Type B pancreatic cell (in vitro differentiated cells): ENCODE data around the gene SCEL. TPM values are rescaled to one million over a fixed set of nuclear protein-coding genes. Genes with fewer than 3 reads are reported as not detected.
"Not testable (repeated sequence)": the region's sequence is repeated elsewhere in the genome, so short reads cannot be mapped to it uniquely, and the experiment has no call there.

ENCODE experiments used
- DNase-seq: peaks from one replicate; pipeline ENCODE4 v3.0.0; 2021; ENCODE audit warnings: mixed read lengths; ENCODE audit not compliant: unreplicated experiment; ENCODE audit errors: extremely low spot score
- H3K27ac Mint-ChIP-seq: 2 replicates; pipeline ENCODE4 v1.8.0; 2021; ENCODE audit warnings: mild to moderate bottlenecking, mixed read lengths
- H3K27me3 Mint-ChIP-seq: 2 replicates; pipeline ENCODE4 v1.8.0; 2021; ENCODE audit warnings: mixed read lengths
- H3K36me3 Mint-ChIP-seq: 2 replicates; pipeline ENCODE4 v1.8.0; 2021; ENCODE audit warnings: mixed read lengths
- H3K4me1 Mint-ChIP-seq: one replicate; pipeline ENCODE4 v1.8.0; 2021; ENCODE audit warnings: mixed read lengths; ENCODE audit not compliant: unreplicated experiment
- H3K4me3 Mint-ChIP-seq: 2 replicates; pipeline ENCODE4 v1.8.0; 2021; ENCODE audit warnings: mild to moderate bottlenecking, mixed read lengths
- H3K9me3 Mint-ChIP-seq: 2 replicates; pipeline ENCODE4 v1.8.0; 2021; ENCODE audit warnings: mixed read lengths
- total RNA-seq: library from RNA; stranded (reverse); gene quantifications from 2 replicates; pipeline ENCODE4 v1.2.1, GENCODE V29; 2021; ENCODE audit warnings: low replicate concordance
- TF ChIP-seq, protein P1 (sequence below): fragments of 200-600 bp; sonication (generic); conservative IDR thresholded peaks from 2 replicates; pipeline ENCODE4 v1.5.0; 2021; ENCODE audit warnings: antibody characterized with exemption, mild to moderate bottlenecking

The SCEL gene
- total RNA-seq, 1 donor from 2014 or later, result 102 TPM

DNA sequence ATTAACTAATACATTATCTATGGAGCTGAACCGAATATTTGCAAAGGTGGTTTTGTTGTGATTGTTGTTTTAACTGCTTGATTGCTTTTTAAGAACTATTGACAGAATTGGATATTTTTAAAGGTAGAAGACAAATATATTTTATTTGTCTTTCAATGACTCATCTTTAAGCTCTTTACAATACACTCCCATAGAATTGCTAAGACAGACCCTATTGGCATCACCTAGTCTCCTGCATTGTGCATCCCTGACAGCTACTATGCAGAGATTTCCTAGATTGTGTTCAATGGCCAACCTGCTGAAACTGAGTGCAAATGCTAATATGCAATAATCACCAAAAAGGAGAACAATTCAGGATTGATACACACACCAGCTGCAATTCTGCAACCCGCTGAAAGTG, 19.7 kb upstream of the SCEL start:
- no peak overlapping the region for H3K4me3 Mint-ChIP-seq
- no peaks in the 10 kb centered on the region for H3K36me3 Mint-ChIP-seq
- no peaks in the 10 kb centered on the region for H3K27me3 Mint-ChIP-seq
- peaks cover 7% of the 10 kb centered on the region for H3K4me1 Mint-ChIP-seq
- H3K27ac Mint-ChIP-seq, result no peak overlapping the region
- TF ChIP-seq, protein P1, sequence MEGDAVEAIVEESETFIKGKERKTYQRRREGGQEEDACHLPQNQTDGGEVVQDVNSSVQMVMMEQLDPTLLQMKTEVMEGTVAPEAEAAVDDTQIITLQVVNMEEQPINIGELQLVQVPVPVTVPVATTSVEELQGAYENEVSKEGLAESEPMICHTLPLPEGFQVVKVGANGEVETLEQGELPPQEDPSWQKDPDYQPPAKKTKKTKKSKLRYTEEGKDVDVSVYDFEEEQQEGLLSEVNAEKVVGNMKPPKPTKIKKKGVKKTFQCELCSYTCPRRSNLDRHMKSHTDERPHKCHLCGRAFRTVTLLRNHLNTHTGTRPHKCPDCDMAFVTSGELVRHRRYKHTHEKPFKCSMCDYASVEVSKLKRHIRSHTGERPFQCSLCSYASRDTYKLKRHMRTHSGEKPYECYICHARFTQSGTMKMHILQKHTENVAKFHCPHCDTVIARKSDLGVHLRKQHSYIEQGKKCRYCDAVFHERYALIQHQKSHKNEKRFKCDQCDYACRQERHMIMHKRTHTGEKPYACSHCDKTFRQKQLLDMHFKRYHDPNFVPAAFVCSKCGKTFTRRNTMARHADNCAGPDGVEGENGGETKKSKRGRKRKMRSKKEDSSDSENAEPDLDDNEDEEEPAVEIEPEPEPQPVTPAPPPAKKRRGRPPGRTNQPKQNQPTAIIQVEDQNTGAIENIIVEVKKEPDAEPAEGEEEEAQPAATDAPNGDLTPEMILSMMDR, result no peak
- DNase-seq, result no peak
- peaks cover 2% of the 10 kb centered on the region for H3K9me3 Mint-ChIP-seq

DNA sequence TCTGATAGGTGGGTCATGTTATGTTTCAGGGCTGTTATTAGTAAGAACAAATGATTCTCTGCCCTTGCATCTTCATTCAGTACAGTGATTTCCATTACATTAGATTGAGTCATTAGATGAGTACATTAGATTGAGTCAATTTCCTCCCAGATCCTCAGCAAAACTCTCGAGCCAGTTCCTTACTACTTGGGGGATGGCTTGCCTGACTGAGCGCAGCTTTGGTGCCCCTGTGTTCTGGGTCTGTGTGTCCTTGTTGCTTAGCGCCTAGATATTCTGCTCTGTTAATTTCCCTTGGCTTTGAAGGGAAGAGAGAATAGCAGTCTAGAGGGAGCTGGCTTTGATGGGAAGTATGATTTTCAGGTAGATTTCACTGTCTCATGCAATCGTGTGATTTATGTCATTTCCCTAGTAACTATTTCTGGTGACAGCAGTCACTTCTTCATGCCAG, 19.1 kb upstream of the SCEL start:
- H3K27me3 Mint-ChIP-seq, result no peaks in the 10 kb centered on the region
- H3K9me3 Mint-ChIP-seq, result peaks cover 4% of the 10 kb centered on the region
- DNase-seq, result no peak

DNA sequence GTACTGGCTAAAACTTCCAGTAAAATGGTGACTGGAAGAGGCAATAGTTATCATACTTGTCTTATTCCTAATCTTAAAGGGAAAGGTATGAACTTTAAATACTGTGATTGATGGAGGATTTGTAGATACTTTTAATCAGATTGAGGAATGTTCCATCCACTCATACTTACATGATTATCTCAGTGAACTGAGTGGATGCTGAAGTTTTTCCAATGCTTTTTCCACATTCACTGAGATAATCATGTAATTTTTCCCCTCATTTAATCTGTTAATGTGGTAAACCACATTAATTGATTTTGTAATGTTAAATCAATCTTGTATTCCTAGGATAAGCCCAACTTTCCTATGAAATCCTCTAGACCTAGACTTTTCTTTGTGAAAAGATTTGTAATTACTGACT, 17.2 kb upstream of the SCEL start:
- Mint-ChIP-seq H3K4me3 (no peak overlapping the region), H3K27me3 (no peaks in the 10 kb centered on the region), H3K4me1 (peaks cover 15% of the 10 kb centered on the region), H3K9me3 (peaks cover 4% of the 10 kb centered on the region), H3K36me3 (no peaks in the 10 kb centered on the region), H3K27ac (peak overlapping the region; percentile 66)
- DNase-seq, result no peak
- TF ChIP-seq, protein P1, result no peak

More for the DNA sequence above, 19.1 kb upstream of the SCEL start:
- Mint-ChIP-seq H3K4me1 (peaks cover 12% of the 10 kb centered on the region), H3K4me3 (no peak overlapping the region), H3K27ac (peak overlapping the region; percentile 68), H3K36me3 (no peaks in the 10 kb centered on the region)
- TF ChIP-seq, protein P1, result no peak

DNA sequence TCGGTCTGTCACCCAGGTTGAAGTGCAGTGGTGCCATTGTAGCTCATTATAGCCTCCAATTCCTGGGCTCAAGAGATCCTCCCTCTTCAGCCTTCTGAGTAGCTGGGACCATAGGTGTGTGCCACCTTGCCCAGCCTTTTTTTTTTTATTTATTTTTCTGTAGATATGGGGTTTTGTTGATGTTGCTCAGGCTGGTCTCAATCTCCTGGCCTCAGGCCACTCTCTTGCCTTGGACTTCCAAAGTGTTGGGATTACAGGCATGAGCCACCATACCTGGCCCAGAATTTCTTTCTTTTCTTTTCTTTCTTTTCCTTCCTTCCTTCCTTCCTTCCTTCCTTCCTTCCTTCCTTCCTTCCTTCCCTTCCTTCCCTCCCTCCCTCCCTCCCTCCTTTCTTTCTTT, 16.1 kb upstream of the SCEL start:
- not testable (repeated sequence) for DNase-seq

GRCh38 chr13:77519808-77520207, 15.7 kb upstream of the SCEL start:
- Mint-ChIP-seq H3K27me3 (no peaks in the 10 kb centered on the region), H3K9me3 (peaks cover 8% of the 10 kb centered on the region), H3K4me1 (peaks cover 15% of the 10 kb centered on the region), H3K36me3 (no peaks in the 10 kb centered on the region), H3K27ac (peak overlapping the region; percentile 98), H3K4me3 (no peak overlapping the region)
- DNase-seq, result no peak
- TF ChIP-seq, protein P1, result no peak

More for the DNA sequence above, 16.1 kb upstream of the SCEL start:
- not testable (repeated sequence) for H3K9me3 Mint-ChIP-seq, H3K27me3 Mint-ChIP-seq, H3K4me3 Mint-ChIP-seq, H3K36me3 Mint-ChIP-seq
- Mint-ChIP-seq H3K4me1 (peaks cover 15% of the 10 kb centered on the region), H3K27ac (peak overlapping the region; percentile 66)

DNA sequence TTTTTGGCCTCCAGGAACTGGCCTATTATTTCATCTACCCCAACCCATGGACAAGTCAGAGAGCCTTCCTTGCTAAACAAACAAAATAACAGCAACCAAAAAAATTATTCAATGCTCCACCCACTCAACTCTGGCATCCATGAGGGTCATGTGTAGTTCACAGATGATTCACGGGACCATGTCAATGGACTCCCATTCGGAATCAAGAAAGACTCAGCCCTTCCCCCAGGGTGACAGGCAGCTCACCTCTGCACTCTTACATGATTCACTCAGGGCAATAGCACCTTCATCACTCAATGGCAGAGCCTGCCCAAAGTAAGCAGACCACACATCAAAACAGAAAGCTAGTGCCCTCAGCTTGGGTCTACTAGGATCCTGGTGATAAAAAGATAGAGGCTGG, 14.3 kb upstream of the SCEL start:
- TF ChIP-seq, protein P1, result no peak
- H3K9me3 Mint-ChIP-seq, result peaks cover 8% of the 10 kb centered on the region
- H3K27ac Mint-ChIP-seq, result peak overlapping the region; percentile 98

More for the DNA sequence above, 14.3 kb upstream of the SCEL start:
- Mint-ChIP-seq H3K4me3 (peak overlapping the region; percentile 39), H3K27me3 (no peaks in the 10 kb centered on the region), H3K4me1 (peaks cover 15% of the 10 kb centered on the region), H3K36me3 (no peaks in the 10 kb centered on the region)
- no peak for DNase-seq
